AG04449 (cell line): ENCODE data around the gene TRAK1.

Experiments used
- CTCF ChIA-PET: fragments of 350-600 bp; formaldehyde crosslinking; extraction: SDS; loops from one replicate; lab custom pipeline; 2021; ENCODE audit warnings: antibody characterized with exemption; lab: Yijun Ruan, JAX
- POLR2A ChIA-PET: fragments of 400-600, 350-600 bp; formaldehyde crosslinking; extraction: SDS; loops from one replicate; lab custom pipeline; 2020; ENCODE audit warnings: antibody characterized with exemption, inconsistent platforms; lab: Yijun Ruan, JAX
- DNase-seq: peaks from one replicate; pipeline ENCODE4 v3.0.0-alpha.2; 2010; ENCODE audit warnings: low read depth, low spot score
- H3K4me3 ChIP-seq: 2 replicates; pipeline ENCODE4 v1.5.1; 2011; ENCODE audit warnings: low read depth, mild to moderate bottlenecking, control low read depth, low read length
- TF ChIP-seq, protein P1 (sequence below): IDR thresholded peaks from one replicate; pipeline ENCODE4 v1.5.1; 2011; ENCODE audit warnings: mild to moderate bottlenecking, moderate library complexity, low read length, control low read depth, inconsistent platforms; ENCODE audit not compliant: insufficient read depth; ENCODE audit errors: missing control alignments

TRAK1 gene

GRCh38 chr3:42165211-42165610 lies 74.1 kb downstream of the TRAK1 start:
- ChIA-PET POLR2A (no interaction called here), CTCF (interaction anchor here (1.3 kb wide), 1 partner anchor 26 kb away, joined by 5 read pairs; no protein-coding TSS in a partner anchor)
- no peak overlapping the region for H3K4me3 ChIP-seq
- no peak for DNase-seq
- TF ChIP-seq, protein P1, sequence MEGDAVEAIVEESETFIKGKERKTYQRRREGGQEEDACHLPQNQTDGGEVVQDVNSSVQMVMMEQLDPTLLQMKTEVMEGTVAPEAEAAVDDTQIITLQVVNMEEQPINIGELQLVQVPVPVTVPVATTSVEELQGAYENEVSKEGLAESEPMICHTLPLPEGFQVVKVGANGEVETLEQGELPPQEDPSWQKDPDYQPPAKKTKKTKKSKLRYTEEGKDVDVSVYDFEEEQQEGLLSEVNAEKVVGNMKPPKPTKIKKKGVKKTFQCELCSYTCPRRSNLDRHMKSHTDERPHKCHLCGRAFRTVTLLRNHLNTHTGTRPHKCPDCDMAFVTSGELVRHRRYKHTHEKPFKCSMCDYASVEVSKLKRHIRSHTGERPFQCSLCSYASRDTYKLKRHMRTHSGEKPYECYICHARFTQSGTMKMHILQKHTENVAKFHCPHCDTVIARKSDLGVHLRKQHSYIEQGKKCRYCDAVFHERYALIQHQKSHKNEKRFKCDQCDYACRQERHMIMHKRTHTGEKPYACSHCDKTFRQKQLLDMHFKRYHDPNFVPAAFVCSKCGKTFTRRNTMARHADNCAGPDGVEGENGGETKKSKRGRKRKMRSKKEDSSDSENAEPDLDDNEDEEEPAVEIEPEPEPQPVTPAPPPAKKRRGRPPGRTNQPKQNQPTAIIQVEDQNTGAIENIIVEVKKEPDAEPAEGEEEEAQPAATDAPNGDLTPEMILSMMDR = no peak

- CTCF ChIA-PET = interaction anchor here (1.3 kb wide), 1 partner anchor 25 kb away, joined by 5 read pairs; no protein-coding TSS in a partner anchor
- TF ChIP-seq, protein P1 = no peak
- POLR2A ChIA-PET = no interaction called here
- H3K4me3 ChIP-seq = no peak overlapping the region
- DNase-seq = no peak
Observed at GRCh38 chr3:42166214-42166613, 75.1 kb downstream of the TRAK1 start.

- CTCF ChIA-PET = interaction anchor here (1.3 kb wide), 2 partner anchors 24 to 25 kb away, joined by 5 read pairs; no protein-coding TSS in a partner anchor
- TF ChIP-seq, protein P1 = no peak
- POLR2A ChIA-PET = no interaction called here
Observed at GRCh38 chr3:42166662-42167300, 75.6 kb downstream of the TRAK1 start.

DNA sequence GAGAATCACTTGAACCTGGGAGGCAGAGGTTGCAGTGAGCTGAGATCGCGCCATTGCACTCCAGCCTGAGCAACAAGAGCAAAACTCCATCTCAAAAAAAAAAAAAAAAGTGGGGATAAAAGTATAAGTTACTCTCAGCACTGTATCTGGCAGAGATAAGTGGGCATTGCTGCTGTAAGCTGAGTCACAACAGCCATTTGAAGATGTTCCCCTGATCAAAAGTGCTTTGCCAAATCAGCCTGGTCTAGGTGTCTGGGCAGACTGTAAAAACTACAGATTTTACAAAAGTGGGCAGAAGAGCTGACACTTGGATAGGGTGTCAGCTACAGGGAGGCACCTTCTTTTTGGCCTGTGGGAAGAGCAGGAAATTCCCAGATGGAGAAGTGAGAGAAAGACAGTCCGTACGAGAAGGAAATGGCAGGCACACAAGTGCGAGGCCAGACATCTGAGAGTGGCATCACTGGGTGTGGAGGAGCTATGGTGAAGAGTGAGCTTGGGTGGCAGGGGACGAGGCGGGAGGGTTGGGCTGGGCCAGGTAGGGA lies 78.5 kb downstream of the TRAK1 start:
- CTCF ChIA-PET = interaction anchor here (1.1 to 4.0 kb wide), 6 partner anchors 8 to 275 kb away, joined by 3 to 35 read pairs (median 5); no protein-coding TSS in a partner anchor
- TF ChIP-seq, protein P1 = no peak
- POLR2A ChIA-PET = no interaction called here
- no peak overlapping the region for H3K4me3 ChIP-seq
- DNase-seq = no peak

More at GRCh38 chr3:42166662-42167300, 75.6 kb downstream of the TRAK1 start:
- DNase-seq = no peak
- no peak overlapping the region for H3K4me3 ChIP-seq

DNA sequence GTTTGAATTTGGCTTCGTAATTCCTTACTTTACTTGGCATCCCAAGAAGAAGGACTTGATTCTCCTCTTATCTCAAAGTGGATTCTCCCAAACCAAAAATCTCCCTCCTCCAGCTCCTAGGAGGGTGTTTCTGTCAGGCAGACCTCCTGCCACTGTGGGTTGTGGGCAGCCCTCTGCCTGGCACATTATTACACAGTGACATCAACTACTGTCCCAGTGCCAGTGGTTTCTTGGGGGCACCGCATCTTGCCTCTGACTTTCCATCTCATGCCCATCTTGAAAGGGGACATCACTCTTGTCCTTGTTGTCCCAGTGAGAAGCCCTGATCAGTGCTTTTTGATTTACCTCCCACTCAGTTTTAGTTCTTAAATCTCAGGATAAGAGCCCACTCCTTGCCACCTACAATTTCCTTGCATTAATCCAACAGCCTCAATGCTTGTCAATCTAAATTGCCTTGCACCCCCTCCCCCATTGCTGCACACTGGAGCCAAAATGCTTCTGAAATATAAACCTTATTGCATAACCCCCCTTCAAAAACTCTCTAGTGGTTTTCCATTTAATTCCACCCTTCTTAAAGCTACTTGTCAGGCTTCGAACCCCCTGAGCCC lies 81.0 kb downstream of the TRAK1 start:
- H3K4me3 ChIP-seq = no peak overlapping the region
- no peak for DNase-seq
- ChIA-PET POLR2A (no interaction called here), CTCF (interaction anchor here (0.6 to 4.0 kb wide), 2 partner anchors 18 to 375 kb away, joined by 3 to 35 read pairs; no protein-coding TSS in a partner anchor)
- TF ChIP-seq, protein P1 = no peak

DNA sequence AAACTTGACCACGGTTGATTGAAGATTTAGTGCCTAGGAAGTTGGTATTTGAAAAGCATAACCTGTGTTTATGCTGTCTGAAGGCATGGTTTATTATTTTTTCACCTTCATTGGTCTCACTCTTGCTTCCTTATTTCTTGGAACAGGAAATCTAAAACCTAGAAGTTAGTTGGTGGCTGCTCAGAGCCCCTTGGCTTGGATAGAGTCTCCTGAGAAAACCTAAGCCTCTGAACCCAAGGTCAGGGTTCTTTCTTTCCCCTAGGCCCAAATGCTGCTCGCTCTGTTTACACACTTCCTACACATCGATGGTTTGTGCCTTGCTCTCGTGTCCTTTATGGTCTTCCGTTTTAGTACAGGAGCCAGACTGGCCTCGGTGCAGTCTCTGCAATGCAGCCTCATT lies 82.2 kb downstream of the TRAK1 start:
- no peak overlapping the region for H3K4me3 ChIP-seq
- ChIA-PET CTCF (interaction anchor here (8.2 kb wide), 1 partner anchor 17 kb away, joined by 94 read pairs; no protein-coding TSS in a partner anchor), POLR2A (no interaction called here)
- DNase-seq = no peak
- TF ChIP-seq, protein P1 = no peak
